Prostate gland (tissue), 2 donors: ENCODE data around the gene CACNA2D4. TPM values are rescaled to one million over a fixed set of nuclear protein-coding genes. Genes with fewer than 3 reads are reported as not detected.

Experiments
- DNase-seq: peaks from one replicate; pipeline ENCODE4 v3.0.0-alpha.2; 2019; ENCODE audit warnings: low spot score
- H3K27ac ChIP-seq, 2 donors: fragments of 200-600 bp; sonication (generic); 2 replicates each; pipeline ENCODE4 v1.5.1; 2017 to 2019
- H3K27me3 ChIP-seq: fragments of 200-600 bp; sonication (generic); replicated peaks from 2 replicates; pipeline ENCODE4 v1.5.1; 2019; ENCODE audit not compliant: insufficient read depth
- H3K36me3 ChIP-seq, 2 donors: fragments of 200-600 bp; sonication (generic); 1 replicate in 1 of 2; 2 replicates in 1 of 2; pipeline versions ENCODE4 v1.5.1 to v1.8.1; 2017 to 2019
- H3K4me1 ChIP-seq: fragments of 200-600 bp; sonication (generic); replicated peaks from 2 replicates; pipeline ENCODE4 v1.5.1; 2019
- H3K4me3 ChIP-seq, 2 donors: fragments of 200-600 bp; sonication (generic); 2 replicates each; pipeline ENCODE4 v1.5.1; 2017 to 2019
- H3K9me3 ChIP-seq: fragments of 200-600 bp; sonication (generic); 2 replicates; pipeline ENCODE4 v1.5.1; 2017
- CTCF ChIP-seq, 4 experiments: fragments of 200-600 bp in 2 of 4; fragments of 450-650 bp in 2 of 4; sonication (generic) in 2 of 4; IDR thresholded peaks; 1 replicate in 3 of 4; 2 replicates in 1 of 4; pipeline ENCODE4 v1.5.1; 2016 to 2019; ENCODE audit warnings: antibody characterized with exemption in 4 of 4, mild to moderate bottlenecking in 2 of 4, moderate library complexity in 2 of 4
- POLR2A ChIP-seq: fragments of 450-650 bp; IDR thresholded peaks from one replicate; pipeline ENCODE4 v1.6.1; 2016; ENCODE audit warnings: antibody characterized with exemption, mild to moderate bottlenecking
- POLR2AphosphoS5 ChIP-seq: sonication (generic); formaldehyde crosslinking; IDR thresholded peaks from one replicate; pipeline ENCODE4 v1.6.1; 2017; ENCODE audit warnings: antibody characterized with exemption
- WGBS: methylation state at CpG from one replicate; pipeline ENCODE4 v1.1.5; 2018; 5-methylcytosine and 5-hydroxymethylcytosine counted together
- intact Hi-C: fragments of 100-400 bp; cut with DNase I; formaldehyde crosslinking; loops from one replicate; pipeline ENCODE4 v1.14.2; 2022
- total RNA-seq, 2 donors: library from RNA; depleted of rRNA; stranded (reverse); fragments of >200 nt; gene quantifications; one replicate each; pipeline ENCODE4 v1.1.0, GENCODE V29; 2016

CACNA2D4 gene
- total RNA-seq, 2 donors from 2014 or later: 1.4 to 9.4 TPM

- intact Hi-C loops: no loop called here
- TF ChIP-seq CTCF (IDR thresholded peaks at IDR 0.05) (no peak), POLR2A (no peak), POLR2AphosphoS5 (no peak)
- WGBS: 75% methylated on average over 7 of the region's 7 CpGs
- Histone ChIP-seq H3K4me3 (no peak overlapping the region), H3K27me3 (no peaks in the 10 kb centered on the region), H3K9me3 (no peaks in the 10 kb centered on the region), H3K4me1 (no peaks in the 10 kb centered on the region), H3K36me3 (no peaks in the 10 kb centered on the region), H3K27ac (no peak overlapping the region)
- no peak for DNase-seq
Measured at GRCh38 chr12:1836241-1836803, 82.1 kb downstream of the CACNA2D4 start.

- no peaks in the 10 kb centered on the region for H3K4me1 ChIP-seq
- DNase-seq: no peak
- no peaks in the 10 kb centered on the region for H3K36me3 ChIP-seq
- TF ChIP-seq POLR2A: no peak
- no peaks in the 10 kb centered on the region for H3K27me3 ChIP-seq
- H3K4me3 ChIP-seq: no peak overlapping the region
- H3K9me3 ChIP-seq: no peaks in the 10 kb centered on the region
- WGBS: 86% methylated on average over 22 of the region's 22 CpGs
- intact Hi-C loops: no loop called here
- no peak overlapping the region for H3K27ac ChIP-seq
Measured at GRCh38 chr12:1835211-1836131, 83.0 kb downstream of the CACNA2D4 start.

GRCh38 chr12:1834186-1834925 lies 84.1 kb downstream of the CACNA2D4 start:
- no peaks in the 10 kb centered on the region for H3K36me3 ChIP-seq
- H3K27me3 ChIP-seq: no peaks in the 10 kb centered on the region
- H3K9me3 ChIP-seq: no peaks in the 10 kb centered on the region
- intact Hi-C loops: no loop called here
- no peak overlapping the region for H3K27ac ChIP-seq
- DNase-seq: no peak
- TF ChIP-seq POLR2A (no peak), POLR2AphosphoS5 (no peak), CTCF (IDR thresholded peaks at IDR 0.05) (no peak)
- H3K4me1 ChIP-seq: no peaks in the 10 kb centered on the region
- H3K4me3 ChIP-seq: no peak overlapping the region
- 90% methylated on average over 30 of the region's 34 CpGs for WGBS

GRCh38 chr12:1833596-1834028 lies 84.8 kb downstream of the CACNA2D4 start:
- Histone ChIP-seq H3K27me3 (no peaks in the 10 kb centered on the region), H3K27ac (no peak overlapping the region), H3K4me3 (no peak overlapping the region), H3K4me1 (no peaks in the 10 kb centered on the region), H3K36me3 (no peaks in the 10 kb centered on the region), H3K9me3 (no peaks in the 10 kb centered on the region)
- intact Hi-C loops: no loop called here
- no peak for TF ChIP-seq CTCF (IDR thresholded peaks at IDR 0.05)
- no peak for TF ChIP-seq POLR2AphosphoS5
- no peak for TF ChIP-seq POLR2A
- no peak for DNase-seq
- WGBS: 88% methylated on average over 10 of the region's 10 CpGs
